ENCODE results near the gene RAE1.

Gene RAE1

DNA sequence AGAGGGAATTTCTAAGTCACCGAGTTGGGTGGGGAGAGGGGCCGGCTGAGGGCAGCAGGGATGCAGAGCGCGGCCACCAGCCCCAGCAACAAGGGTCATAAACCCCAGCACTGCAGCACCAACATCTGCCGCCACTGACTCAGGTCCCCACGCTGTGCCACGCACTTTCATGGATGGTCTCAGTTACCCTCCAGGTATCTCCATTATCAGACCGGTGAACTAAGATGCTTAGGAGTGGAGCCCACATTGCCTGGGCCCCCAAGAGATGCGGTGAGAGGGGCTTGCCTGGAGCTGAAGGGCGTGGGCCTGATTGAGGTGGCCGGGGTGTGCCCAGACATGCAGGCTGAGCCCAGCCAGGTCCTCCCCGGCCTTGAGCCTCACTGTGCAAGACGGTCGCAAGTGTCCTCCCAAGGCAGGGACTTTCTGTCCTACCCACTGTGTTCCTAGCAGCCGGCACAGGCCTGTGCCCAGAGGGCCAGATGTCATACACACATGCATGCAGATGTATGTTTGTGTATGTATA is 59.4 kb downstream of the RAE1 start:
- DNase-seq (ENCODE audit: extremely low read depth, insufficient read length) = no peak
- no peak for TF ChIP-seq CTCF (IDR thresholded peaks at IDR 0.05; ENCODE audit: insufficient read depth, low read length, poor library complexity, severe bottlenecking)
- H3K27me3 ChIP-seq (replicated peaks; ENCODE audit: control insufficient read depth, insufficient read depth, low read length) = no peaks in the 10 kb centered on the region
- H3K36me3 ChIP-seq (ENCODE audit: control insufficient read depth, insufficient read depth, low read length) = peaks cover 30% of the 10 kb centered on the region
- no peak overlapping the region for H3K4me3 ChIP-seq (replicated peaks; ENCODE audit: low read depth, low read length)

GRCh38 chr20:57410924-57411323 is 59.9 kb downstream of the RAE1 start:
- TF ChIP-seq CTCF (IDR thresholded peaks at IDR 0.05; ENCODE audit: insufficient read depth, low read length, poor library complexity, severe bottlenecking) = no peak
- Histone ChIP-seq H3K4me3 (replicated peaks; ENCODE audit: low read depth, low read length) (no peak overlapping the region), H3K36me3 (ENCODE audit: control insufficient read depth, insufficient read depth, low read length) (peaks cover 26% of the 10 kb centered on the region), H3K27me3 (replicated peaks; ENCODE audit: control insufficient read depth, insufficient read depth, low read length) (no peaks in the 10 kb centered on the region)
- no peak for DNase-seq (ENCODE audit: extremely low read depth, insufficient read length)

- Histone ChIP-seq H3K27me3 (replicated peaks; ENCODE audit: control insufficient read depth, insufficient read depth, low read length) (no peaks in the 10 kb centered on the region), H3K36me3 (ENCODE audit: control insufficient read depth, insufficient read depth, low read length) (peaks cover 21% of the 10 kb centered on the region), H3K4me3 (replicated peaks; ENCODE audit: low read depth, low read length) (no peak overlapping the region)
- no peak for TF ChIP-seq CTCF (IDR thresholded peaks at IDR 0.05; ENCODE audit: insufficient read depth, low read length, poor library complexity, severe bottlenecking)
- DNase-seq (ENCODE audit: extremely low read depth, insufficient read length) = no peak
Observed at GRCh38 chr20:57411406-57412283, 60.6 kb downstream of the RAE1 start.

GRCh38 chr20:57412347-57413029 is 61.4 kb downstream of the RAE1 start:
- no peak overlapping the region for H3K4me3 ChIP-seq (replicated peaks; ENCODE audit: low read depth, low read length)
- H3K27me3 ChIP-seq (replicated peaks; ENCODE audit: control insufficient read depth, insufficient read depth, low read length) = no peaks in the 10 kb centered on the region
- DNase-seq (ENCODE audit: extremely low read depth, insufficient read length) = no peak
- no peak for TF ChIP-seq CTCF (IDR thresholded peaks at IDR 0.05; ENCODE audit: insufficient read depth, low read length, poor library complexity, severe bottlenecking)
- H3K36me3 ChIP-seq (ENCODE audit: control insufficient read depth, insufficient read depth, low read length) = peaks cover 17% of the 10 kb centered on the region

GRCh38 chr20:57413986-57414385 is 62.9 kb downstream of the RAE1 start:
- no peak overlapping the region for H3K4me3 ChIP-seq (replicated peaks; ENCODE audit: low read depth, low read length)

More at GRCh38 chr20:57413986-57414385, 62.9 kb downstream of the RAE1 start:
- H3K36me3 ChIP-seq (ENCODE audit: control insufficient read depth, insufficient read depth, low read length) = peaks cover 4% of the 10 kb centered on the region
- no peak for DNase-seq (ENCODE audit: extremely low read depth, insufficient read length)
- TF ChIP-seq CTCF (IDR thresholded peaks at IDR 0.05; ENCODE audit: insufficient read depth, low read length, poor library complexity, severe bottlenecking) = no peak
- H3K27me3 ChIP-seq (replicated peaks; ENCODE audit: control insufficient read depth, insufficient read depth, low read length) = no peaks in the 10 kb centered on the region
